A549 (cell line): ENCODE measurements around the gene HMG20B. TPM values are rescaled to one million over a fixed set of nuclear protein-coding genes. Genes with fewer than 3 reads are reported as not detected.

Source experiments
- ATAC-seq, 2 experiments: fragments of 200-7000 bp in 1 of 2; fragments of >200 bp in 1 of 2; cut with Nextera tagmentation in 1 of 2; cut with Tn5 transposase in 1 of 2; 3 replicates each; pipeline versions ENCODE4 v1.8.0 to v1.9.1; 2018 to 2020; ENCODE audit warnings: mild to moderate bottlenecking in 1 of 2, moderate library complexity in 1 of 2
- CTCF ChIA-PET: fragments of 300-600 bp; sonication (Branson Sonifier 250); formaldehyde crosslinking; extraction: SDS; loops from one replicate; lab custom pipeline; 2021; ENCODE audit warnings: antibody characterized with exemption, inconsistent platforms; lab: Yijun Ruan, JAX
- POLR2A ChIA-PET: fragments of 350-600 bp; formaldehyde crosslinking; extraction: SDS; loops from one replicate; lab custom pipeline; 2021; ENCODE audit warnings: antibody characterized with exemption, inconsistent platforms; lab: Yijun Ruan, JAX
- DNase-seq, 2 experiments: peaks; one replicate each; pipeline versions ENCODE4 v3.0.0 to v3.0.0-alpha.2; 2011 to 2016; ENCODE audit warnings: low read depth in 1 of 2, low spot score in 1 of 2
- FAIRE-seq: peaks from 2 replicates; lab custom pipeline; 2011; peaks lifted over from hg19 to GRCh38; lab: Jason Lieb, UNC
- H3K27ac ChIP-seq, 2 experiments: fragments of >200 bp; sonication (Bioruptor Twin); formaldehyde crosslinking; 3 replicates each; pipeline ENCODE4 v1.5.1; 2016 to 2017
- H3K4me1 ChIP-seq: fragments of >200 bp; sonication (Bioruptor Twin); formaldehyde crosslinking; 3 replicates; pipeline ENCODE4 v1.6.1; 2016
- H3K4me2 ChIP-seq: fragments of >200 bp; sonication (Bioruptor Twin); formaldehyde crosslinking; 3 replicates; pipeline ENCODE4 v1.6.1; 2016
- H3K4me3 ChIP-seq: fragments of >200 bp; sonication (Bioruptor Twin); formaldehyde crosslinking; 3 replicates; pipeline ENCODE4 v1.5.1; 2016
- H3K9me3 ChIP-seq: fragments of >200 bp; sonication (Bioruptor Twin); formaldehyde crosslinking; 3 replicates; pipeline ENCODE4 v1.6.1; 2016
- BHLHE40 ChIP-seq: IDR thresholded peaks from 2 replicates; pipeline ENCODE4 v1.6.1; 2012; ENCODE audit warnings: low read depth, low read length, inconsistent platforms
- CBX2 ChIP-seq: fragments of 200-600 bp; sonication (generic); IDR thresholded peaks from 2 replicates; pipeline ENCODE4 v1.6.1; 2016; ENCODE audit warnings: low read depth, mild to moderate bottlenecking, borderline replicate concordance
- CEBPB ChIP-seq, 2 experiments: fragments of >200 bp in 1 of 2; sonication (Bioruptor Twin) in 1 of 2; formaldehyde crosslinking in 1 of 2; IDR thresholded peaks; 2 replicates each; pipeline ENCODE4 v1.6.1; 2012 to 2016
- CHD2 ChIP-seq: fragments of 150-350 bp; IDR thresholded peaks from 2 replicates; pipeline ENCODE4 v1.6.1; 2014; ENCODE audit warnings: low read length; ENCODE audit not compliant: partially characterized antibody
- CHD4 ChIP-seq: fragments of 200-600 bp; sonication (generic); IDR thresholded peaks from 2 replicates; pipeline ENCODE4 v1.6.1; 2016; ENCODE audit warnings: antibody characterized with exemption, mild to moderate bottlenecking, borderline replicate concordance
- EHF ChIP-seq: fragments of 250-450 bp; sonication (Bioruptor Pico); IDR thresholded peaks from 2 replicates; pipeline ENCODE4 v1.5.0; 2020; ENCODE audit warnings: mild to moderate bottlenecking
- EP300 ChIP-seq, 2 experiments: fragments of >200 bp; sonication (Bioruptor Twin); formaldehyde crosslinking; IDR thresholded peaks; 2 replicates in 1 of 2; 3 replicates in 1 of 2; pipeline ENCODE4 v1.6.1; 2016 to 2017
- ESRRA ChIP-seq: fragments of 150-350 bp; IDR thresholded peaks from 2 replicates; pipeline ENCODE4 v1.6.1; 2014; ENCODE audit warnings: mild to moderate bottlenecking, low read length, borderline replicate concordance
- FOSB ChIP-seq: fragments of 250-450 bp; sonication (Bioruptor Pico); IDR thresholded peaks from 2 replicates; pipeline ENCODE4 v1.5.0; 2020; ENCODE audit warnings: mild to moderate bottlenecking, moderate library complexity
- FOSL2 ChIP-seq, 2 experiments: fragments of 450-650 bp in 1 of 2; fragments of >200 bp in 1 of 2; sonication (Bioruptor Twin) in 1 of 2; formaldehyde crosslinking; IDR thresholded peaks; 2 replicates each; pipeline versions ENCODE4 v1.5.0 to v1.6.1; 2016 to 2020; ENCODE audit warnings: mild to moderate bottlenecking in 1 of 2, moderate library complexity in 1 of 2
- FOXS1 ChIP-seq: fragments of 250-450 bp; sonication (Bioruptor Pico); IDR thresholded peaks from 2 replicates; pipeline ENCODE4 v1.5.0; 2020; ENCODE audit warnings: mild to moderate bottlenecking, moderate library complexity
- GATA3 ChIP-seq: IDR thresholded peaks from 2 replicates; pipeline ENCODE4 v1.6.1; 2012; ENCODE audit warnings: borderline replicate concordance
- HDAC2 ChIP-seq: fragments of 200-600 bp; sonication (generic); IDR thresholded peaks from 2 replicates; pipeline ENCODE4 v1.6.1; 2016
- HEYL ChIP-seq: fragments of 250-450 bp; sonication (Bioruptor Pico); IDR thresholded peaks from 2 replicates; pipeline ENCODE4 v1.8.0; 2021; ENCODE audit warnings: mild to moderate bottlenecking, moderate library complexity
- HOXB13 ChIP-seq: fragments of 250-450 bp; sonication (Bioruptor Pico); IDR thresholded peaks from 2 replicates; pipeline ENCODE4 v1.5.0; 2020; ENCODE audit warnings: low read depth, mild to moderate bottlenecking, moderate library complexity
- HOXB5 ChIP-seq: fragments of 250-450 bp; sonication (Bioruptor Pico); IDR thresholded peaks from 2 replicates; pipeline ENCODE4 v1.5.0; 2020; ENCODE audit warnings: mild to moderate bottlenecking, moderate library complexity
- JUN ChIP-seq, 2 experiments: fragments of >200 bp; sonication (Bioruptor Twin); formaldehyde crosslinking; IDR thresholded peaks; 2 replicates in 1 of 2; 3 replicates in 1 of 2; pipeline ENCODE4 v1.6.1; 2016 to 2017
- KDM1A ChIP-seq: fragments of 200-600 bp; sonication (generic); IDR thresholded peaks from 2 replicates; pipeline ENCODE4 v1.6.1; 2016; ENCODE audit warnings: low read depth, mild to moderate bottlenecking
- MAFK ChIP-seq: fragments of 450-650 bp; IDR thresholded peaks from 2 replicates; pipeline ENCODE4 v1.6.1; 2014; ENCODE audit not compliant: partially characterized antibody
- POLR2AphosphoS2 ChIP-seq: conservative IDR thresholded peaks from 2 replicates; pipeline ENCODE4 v1.6.1; 2012; ENCODE audit warnings: low read length, improper control_type of control experiment, inconsistent platforms
- RAD21 ChIP-seq, 2 experiments: fragments of >200 bp in 1 of 2; sonication (Bioruptor Twin) in 1 of 2; formaldehyde crosslinking in 1 of 2; IDR thresholded peaks in 1 of 2; conservative IDR thresholded peaks in 1 of 2; 2 replicates in 1 of 2; 3 replicates in 1 of 2; pipeline ENCODE4 v1.6.1; 2012 to 2018; ENCODE audit warnings: inconsistent platforms in 1 of 2
- RFX5 ChIP-seq: fragments of 450-650 bp; IDR thresholded peaks from 2 replicates; pipeline ENCODE4 v1.7.1; 2014; ENCODE audit warnings: antibody characterized with exemption, mild to moderate bottlenecking, moderate library complexity
- SMC3 ChIP-seq: fragments of >200 bp; sonication (Bioruptor Twin); formaldehyde crosslinking; IDR thresholded peaks from 3 replicates; pipeline ENCODE4 v1.6.1; 2018; ENCODE audit warnings: inconsistent platforms
- SREBF2 ChIP-seq: fragments of 450-650 bp; IDR thresholded peaks from 2 replicates; pipeline ENCODE4 v1.6.1; 2014; ENCODE audit warnings: mild to moderate bottlenecking, moderate library complexity
- TP53 ChIP-seq: fragments of 250-450 bp; sonication (Bioruptor Pico); IDR thresholded peaks from 2 replicates; pipeline ENCODE4 v1.5.0; 2021; ENCODE audit warnings: mild to moderate bottlenecking, moderate library complexity
- ZFP36 ChIP-seq: fragments of 450-650 bp; IDR thresholded peaks from 2 replicates; pipeline ENCODE4 v1.6.1; 2014; ENCODE audit warnings: borderline replicate concordance; ENCODE audit not compliant: partially characterized antibody
- ZSCAN20 ChIP-seq: fragments of 250-450 bp; sonication (Bioruptor Pico); IDR thresholded peaks from 2 replicates; pipeline ENCODE4 v1.8.0; 2022; ENCODE audit warnings: mild to moderate bottlenecking, moderate library complexity
- WGBS: methylation state at CpG from one replicate; pipeline ENCODE4 v1.1.6; 2017; ENCODE audit errors: missing lambda C conversion rate; 5-methylcytosine and 5-hydroxymethylcytosine counted together
- polyA plus RNA-seq, 4 experiments: library from polyadenylated mRNA; depleted of rRNA in 3 of 4; stranded (reverse); fragments of >200 nt; fragmentation: RNase III in 1 of 4; extraction: RNeasy Plus Mini Kit Qiagen cat#74134 plus additional on column Dnase treatment in 1 of 4; gene quantifications; 2 replicates in 3 of 4; 3 replicates in 1 of 4; pipeline ENCODE4 v1.2.3, GENCODE V29; 2011 to 2017
- TF ChIP-seq, protein P1 (sequence below): fragments of 150-350 bp; IDR thresholded peaks from 2 replicates; pipeline ENCODE4 v1.6.1; 2014; ENCODE audit warnings: low read depth, mild to moderate bottlenecking, low read length
- TF ChIP-seq, protein P2 (sequence below): fragments of >200 bp; sonication (Bioruptor Twin); formaldehyde crosslinking; IDR thresholded peaks from 3 replicates; pipeline ENCODE4 v1.5.1; 2016

HMG20B gene
- polyA plus RNA-seq, 2 of the 4 experiments (the other 2 are of a cell fraction) = 24.2 to 47.1 TPM

DNA sequence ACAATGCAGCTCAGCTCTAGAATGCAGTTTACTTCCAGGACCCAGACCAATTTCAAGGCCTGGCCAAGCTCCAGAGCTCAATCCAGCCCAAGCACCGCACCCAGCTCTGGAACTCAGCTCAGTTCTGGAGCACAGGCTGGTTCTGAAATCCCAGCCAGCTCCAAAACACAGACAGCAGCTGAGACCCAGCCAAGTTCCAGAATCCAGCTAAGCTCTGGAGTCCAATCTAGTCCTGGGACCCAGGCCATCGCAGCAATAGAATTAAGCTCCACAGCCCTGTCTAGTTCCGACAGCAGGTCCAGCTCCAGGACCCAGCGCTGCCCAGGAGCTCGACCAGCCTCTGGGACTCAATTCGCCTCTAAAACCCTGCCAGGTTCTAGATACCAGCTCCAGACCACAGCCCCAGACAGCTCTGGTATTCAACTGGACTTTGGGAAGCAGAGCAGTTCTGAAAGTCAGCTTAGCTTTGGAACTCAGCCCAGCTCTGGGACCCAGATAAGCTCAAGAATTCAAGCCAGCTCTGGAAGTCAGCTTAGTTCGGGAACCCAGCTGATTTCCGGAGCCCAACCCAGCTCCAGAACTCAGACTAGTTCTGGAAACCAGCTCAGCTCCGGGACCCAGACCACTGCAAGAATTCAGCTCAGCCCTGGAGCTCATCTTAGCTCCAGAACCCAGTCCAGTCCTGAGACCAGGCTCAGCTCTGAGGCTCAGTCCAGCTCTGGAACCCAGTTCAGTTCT is 19.3 kb downstream of the HMG20B start:
- Histone ChIP-seq H3K9me3 (peaks cover 8% of the 10 kb centered on the region; the same call in 2 of the 3 replicates), H3K4me1 (no peaks in the 10 kb centered on the region), H3K4me3 (no peak overlapping the region), H3K4me2 (no peak overlapping the region), H3K27ac (no peak overlapping the region)
- DNase-seq (no peak), ATAC-seq (no peak), FAIRE-seq (no peak)
- WGBS = 0% methylated on average over 1 of the region's 9 CpGs
- POLR2A ChIA-PET = no interaction called here
- TF ChIP-seq ZFP36 (no peak), FOSL2 (IDR thresholded peaks at IDR 0.05) (no peak), FOSL2 (CRISPR knock-in tag; IDR thresholded peaks at IDR 0.05) (no peak), CBX2 (no peak), HDAC2 (no peak), HOXB13 (CRISPR knock-in tag) (no peak), FOXS1 (no peak), CEBPB (IDR thresholded peaks at IDR 0.05) (no peak), SREBF2 (no peak), CHD4 (no peak), HOXB5 (CRISPR knock-in tag) (no peak), SMC3 (no peak), ZSCAN20 (CRISPR knock-in tag) (no peak), BHLHE40 (no peak), MAFK (no peak)
- TF ChIP-seq, protein P1, sequence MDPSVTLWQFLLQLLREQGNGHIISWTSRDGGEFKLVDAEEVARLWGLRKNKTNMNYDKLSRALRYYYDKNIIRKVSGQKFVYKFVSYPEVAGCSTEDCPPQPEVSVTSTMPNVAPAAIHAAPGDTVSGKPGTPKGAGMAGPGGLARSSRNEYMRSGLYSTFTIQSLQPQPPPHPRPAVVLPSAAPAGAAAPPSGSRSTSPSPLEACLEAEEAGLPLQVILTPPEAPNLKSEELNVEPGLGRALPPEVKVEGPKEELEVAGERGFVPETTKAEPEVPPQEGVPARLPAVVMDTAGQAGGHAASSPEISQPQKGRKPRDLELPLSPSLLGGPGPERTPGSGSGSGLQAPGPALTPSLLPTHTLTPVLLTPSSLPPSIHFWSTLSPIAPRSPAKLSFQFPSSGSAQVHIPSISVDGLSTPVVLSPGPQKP = no peak
- CTCF ChIA-PET = interaction anchor here (0.5 to 1.6 kb wide), 5 partner anchors 8 to 381 kb away, joined by 3 to 6 read pairs (median 4); no protein-coding TSS in a partner anchor

- ChIA-PET CTCF (interaction anchor here (1.3 to 1.8 kb wide), 3 partner anchors 9 to 73 kb away, joined by 3 to 6 read pairs (median 4); no protein-coding TSS in a partner anchor), POLR2A (no interaction called here)
- no peaks in the 10 kb centered on the region for H3K4me1 ChIP-seq
- no peak overlapping the region for H3K4me2 ChIP-seq
- DNase-seq (no peak), ATAC-seq (peak; percentile 32 to 34; a peak in 2 of 6 replicates), FAIRE-seq (no peak)
- no peak overlapping the region for H3K4me3 ChIP-seq
- no peak for TF ChIP-seq RFX5
- no peak for TF ChIP-seq HEYL (CRISPR knock-in tag)
- no peak for TF ChIP-seq GATA3
- TF ChIP-seq CHD2 = no peak
- TF ChIP-seq EP300 (IDR thresholded peaks at IDR 0.05) = no peak
- no peak for TF ChIP-seq EHF
- TF ChIP-seq TP53 (CRISPR knock-in tag) = no peak
- no peak for TF ChIP-seq ZFP36
- TF ChIP-seq POLR2AphosphoS2 = no peak
- no peak for TF ChIP-seq SREBF2
- no peak for TF ChIP-seq KDM1A
- peaks cover 8% of the 10 kb centered on the region; the same call in 2 of the 3 replicates for H3K9me3 ChIP-seq
- 18% methylated on average over 2 of the region's 11 CpGs for WGBS
- no peak overlapping the region for H3K27ac ChIP-seq
Measured at GRCh38 chr19:3593156-3593555, 20.4 kb downstream of the HMG20B start.

GRCh38 chr19:3595521-3596061 is 22.8 kb downstream of the HMG20B start:
- ATAC-seq = no peak

More at GRCh38 chr19:3595521-3596061, 22.8 kb downstream of the HMG20B start:
- FAIRE-seq (no peak), DNase-seq (no peak)
- H3K9me3 ChIP-seq = peaks cover 8% of the 10 kb centered on the region; the same call in 2 of the 3 replicates
- no peak overlapping the region for H3K27ac ChIP-seq
- no peak overlapping the region for H3K4me2 ChIP-seq
- TF ChIP-seq HOXB13 (CRISPR knock-in tag) = no peak
- no peak for TF ChIP-seq TP53 (CRISPR knock-in tag)
- TF ChIP-seq EP300 (IDR thresholded peaks at IDR 0.05) = no peak
- no peak for TF ChIP-seq RAD21 (conservative IDR thresholded peaks at IDR 0.05 in 1 of 2, IDR thresholded peaks at IDR 0.05 in 1 of 2)
- TF ChIP-seq, protein P2, sequence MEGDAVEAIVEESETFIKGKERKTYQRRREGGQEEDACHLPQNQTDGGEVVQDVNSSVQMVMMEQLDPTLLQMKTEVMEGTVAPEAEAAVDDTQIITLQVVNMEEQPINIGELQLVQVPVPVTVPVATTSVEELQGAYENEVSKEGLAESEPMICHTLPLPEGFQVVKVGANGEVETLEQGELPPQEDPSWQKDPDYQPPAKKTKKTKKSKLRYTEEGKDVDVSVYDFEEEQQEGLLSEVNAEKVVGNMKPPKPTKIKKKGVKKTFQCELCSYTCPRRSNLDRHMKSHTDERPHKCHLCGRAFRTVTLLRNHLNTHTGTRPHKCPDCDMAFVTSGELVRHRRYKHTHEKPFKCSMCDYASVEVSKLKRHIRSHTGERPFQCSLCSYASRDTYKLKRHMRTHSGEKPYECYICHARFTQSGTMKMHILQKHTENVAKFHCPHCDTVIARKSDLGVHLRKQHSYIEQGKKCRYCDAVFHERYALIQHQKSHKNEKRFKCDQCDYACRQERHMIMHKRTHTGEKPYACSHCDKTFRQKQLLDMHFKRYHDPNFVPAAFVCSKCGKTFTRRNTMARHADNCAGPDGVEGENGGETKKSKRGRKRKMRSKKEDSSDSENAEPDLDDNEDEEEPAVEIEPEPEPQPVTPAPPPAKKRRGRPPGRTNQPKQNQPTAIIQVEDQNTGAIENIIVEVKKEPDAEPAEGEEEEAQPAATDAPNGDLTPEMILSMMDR = no peak
- TF ChIP-seq JUN (IDR thresholded peaks at IDR 0.05) = no peak
- TF ChIP-seq ESRRA = no peak
- TF ChIP-seq BHLHE40 = no peak
- no peak for TF ChIP-seq FOSB (CRISPR knock-in tag)
- TF ChIP-seq FOSL2 (IDR thresholded peaks at IDR 0.05) = no peak
- no peak for TF ChIP-seq FOSL2 (CRISPR knock-in tag; IDR thresholded peaks at IDR 0.05)
- POLR2A ChIA-PET = no interaction called here
- WGBS = 81% methylated on average over 14 of the region's 34 CpGs
- H3K4me1 ChIP-seq = no peaks in the 10 kb centered on the region
- CTCF ChIA-PET = interaction anchor here (1.3 to 2.4 kb wide), 2 partner anchors 10 to 79 kb away, joined by 3 to 13 read pairs; partner anchors contain the start of gene GIPC3
- no peak overlapping the region for H3K4me3 ChIP-seq
